Naive thymus-derived CD8-positive, alpha-beta T cell (primary cell): ENCODE data around the gene CAPN11. TPM values are rescaled to one million over a fixed set of nuclear protein-coding genes. Genes with fewer than 3 reads are reported as not detected.
"Not testable (repeated sequence)": the region's sequence is repeated elsewhere in the genome, so short reads cannot be mapped to it uniquely, and the experiment has no call there.

ENCODE experiments used
- ATAC-seq, 2 donors: fragments of 150-1000 bp; cut with Tn5 transposase in 1 of 2; sonication (Bioruptor Pico), chemical (Tn5 transposase) in 1 of 2; 1 replicate in 1 of 2; 2 replicates in 1 of 2; pipeline ENCODE4 v1.10.0; 2021; ENCODE audit warnings: mild to moderate bottlenecking in 2 of 2, moderate library complexity in 2 of 2
- POLR2A ChIA-PET: fragments of 350-600 bp; sonication (Branson Sonifier 250); formaldehyde crosslinking; loops from one replicate; lab custom pipeline; 2021; ENCODE audit warnings: antibody characterized with exemption; lab: Charles Lee
- DNase-seq, 10 donors: peaks; one replicate each; pipeline versions ENCODE4 v3.0.0 to v3.0.0-alpha.2; 2020 to 2022
- H3K27ac Mint-ChIP-seq, 10 donors: one replicate each; pipeline ENCODE4 v1.8.0; 2020 to 2022; ENCODE audit warnings: mild to moderate bottlenecking in 10 of 10, mixed read lengths in 10 of 10, moderate library complexity in 4 of 10, inconsistent platforms in 1 of 10
- H3K27me3 Mint-ChIP-seq, 5 donors: one replicate each; pipeline ENCODE4 v1.8.0; 2021 to 2022; ENCODE audit warnings: mixed read lengths in 5 of 5
- H3K36me3 Mint-ChIP-seq, 3 donors: one replicate each; pipeline ENCODE4 v1.8.0; 2020 to 2022; ENCODE audit warnings: mixed read lengths in 3 of 3, mild to moderate bottlenecking in 2 of 3, inconsistent platforms in 1 of 3
- H3K4me1 Mint-ChIP-seq, 4 donors: one replicate each; pipeline ENCODE4 v1.8.0; 2021 to 2022; ENCODE audit warnings: mixed read lengths in 4 of 4
- H3K4me3 Mint-ChIP-seq, 10 donors: one replicate each; pipeline ENCODE4 v1.8.0; 2020 to 2022; ENCODE audit warnings: mild to moderate bottlenecking in 10 of 10, mixed read lengths in 10 of 10, moderate library complexity in 6 of 10, inconsistent platforms in 1 of 10
- H3K9me3 Mint-ChIP-seq, 9 donors: one replicate each; pipeline ENCODE4 v1.8.0; 2020 to 2022; ENCODE audit warnings: mixed read lengths in 9 of 9, mild to moderate bottlenecking in 3 of 9, inconsistent platforms in 1 of 9, moderate library complexity in 1 of 9
- polyA plus RNA-seq, 3 donors: library from polyadenylated mRNA; unstranded; fragments of 300-500 nt; fragmentation: Illumina TruSeq; gene quantifications; one replicate each; pipeline ENCODE4 v1.2.3, GENCODE V29; 2021
- total RNA-seq, 8 experiments: library from RNA in 2 of 8; stranded (reverse) in 2 of 8; gene quantifications; one replicate each; pipeline ENCODE4 v1.2.3 and lab custom pipeline; 2021 to 2026

CAPN11 gene
- total and polyA plus RNA-seq, 5 experiments from 2014 or later = not detected

DNA sequence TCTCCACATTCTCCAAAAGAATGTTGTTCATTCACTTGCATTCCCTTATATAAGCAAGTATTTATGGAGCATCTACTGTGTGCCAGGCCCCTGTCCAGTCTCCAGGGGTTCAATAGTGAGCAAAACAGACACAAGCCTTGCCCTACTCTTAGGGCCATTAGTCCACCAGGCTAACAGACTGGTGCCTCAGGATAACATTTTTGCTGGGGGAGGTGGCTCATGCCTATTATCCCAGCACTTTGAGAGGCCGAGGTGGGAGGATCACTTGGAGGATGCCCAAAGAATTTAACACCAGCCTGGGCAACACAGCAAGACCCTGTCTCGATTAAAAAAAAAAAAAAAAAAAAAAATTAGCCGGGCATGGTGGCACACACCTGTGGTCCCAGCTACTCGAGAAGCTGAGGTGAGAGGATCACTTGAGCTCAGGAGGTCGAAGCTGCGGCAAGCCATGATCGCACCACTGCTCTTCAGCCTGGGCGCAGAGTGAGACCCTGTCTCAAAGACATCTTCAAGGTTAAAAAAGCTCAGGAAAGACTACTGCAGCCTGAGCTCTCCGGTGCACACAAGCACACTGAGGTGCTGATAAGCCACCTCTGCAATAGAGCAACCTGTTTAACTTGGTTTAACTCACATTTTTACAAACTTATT lies 19.9 kb downstream of the CAPN11 start:
- Mint-ChIP-seq H3K4me3 (no peak overlapping the region), H3K27me3 (peaks cover 0 to 2% (median 0%) of the 10 kb centered on the region in 5 donors), H3K27ac (peak overlapping the region in 5 of 10 donors; percentile 37 to 63 (median 43)), H3K36me3 (no peaks in the 10 kb centered on the region), H3K9me3 (no peaks in the 10 kb centered on the region), H3K4me1 (peaks cover 4 to 19% (median 15%) of the 10 kb centered on the region in 4 donors)
- ATAC-seq (no peak), DNase-seq (peak in 1 of 10 donors; percentile 15)
- POLR2A ChIA-PET = no interaction called here

DNA sequence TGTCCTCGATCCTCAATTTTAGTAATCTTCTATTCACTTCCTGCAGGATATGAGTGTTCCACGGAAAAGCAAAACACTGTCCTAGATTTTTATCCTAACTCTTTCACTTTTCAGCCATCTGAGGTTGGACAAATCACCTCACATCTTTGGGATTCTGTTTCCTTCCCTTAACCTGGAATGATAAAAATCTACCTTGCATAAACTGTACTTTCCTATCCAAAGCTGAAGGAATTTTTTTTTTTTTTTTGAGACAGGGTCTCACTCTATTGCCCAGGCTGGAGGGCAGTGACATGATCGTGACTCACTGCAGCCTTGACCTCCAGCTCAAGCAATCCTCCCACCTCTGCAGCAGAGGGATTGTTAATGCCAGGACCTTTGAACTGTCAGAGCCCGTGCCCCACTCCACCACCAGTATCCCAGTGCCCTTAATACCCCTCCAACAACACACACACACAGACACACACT lies 20.5 kb downstream of the CAPN11 start:
- H3K27me3 Mint-ChIP-seq = peaks cover 0 to 2% (median 0%) of the 10 kb centered on the region in 5 donors
- H3K27ac Mint-ChIP-seq = peak overlapping the region in 2 of 10 donors; percentile 64 to 81
- no peak for DNase-seq
- POLR2A ChIA-PET = no interaction called here
- peaks cover 4 to 19% (median 15%) of the 10 kb centered on the region in 4 donors for H3K4me1 Mint-ChIP-seq
- no peak overlapping the region for H3K4me3 Mint-ChIP-seq
- H3K36me3 Mint-ChIP-seq = no peaks in the 10 kb centered on the region
- H3K9me3 Mint-ChIP-seq = no peaks in the 10 kb centered on the region
- ATAC-seq = no peak

DNA sequence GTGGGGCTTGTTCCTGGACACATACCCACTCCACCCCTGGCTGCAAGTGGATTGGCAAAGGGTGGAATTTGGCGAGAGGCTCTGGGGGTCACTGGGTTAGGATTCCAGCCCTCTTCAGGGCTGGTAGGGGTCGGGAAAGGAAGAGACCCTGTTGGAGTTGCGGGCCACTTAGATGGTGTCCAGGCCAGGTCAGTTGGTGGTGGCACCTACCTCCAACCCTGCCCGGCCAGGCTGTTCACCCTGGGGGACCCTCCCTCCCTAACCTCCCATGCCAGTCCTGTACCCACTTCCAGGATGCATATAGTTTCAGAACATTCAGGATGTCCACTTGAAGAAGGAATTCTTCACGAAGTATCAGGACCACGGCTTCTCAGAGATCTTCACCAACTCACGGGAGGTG lies 21.0 kb downstream of the CAPN11 start:
- peak overlapping the region in 2 of 10 donors; percentile 64 to 81 for H3K27ac Mint-ChIP-seq
- H3K27me3 Mint-ChIP-seq = peaks cover 0 to 2% (median 0%) of the 10 kb centered on the region in 5 donors
- POLR2A ChIA-PET = interaction anchor here (1.0 kb wide), 1 partner anchor 68 kb away, joined by 5 read pairs; the partner anchor contains the start of gene HSP90AB1
- H3K4me1 Mint-ChIP-seq = peaks cover 4 to 19% (median 15%) of the 10 kb centered on the region in 4 donors
- H3K36me3 Mint-ChIP-seq = no peaks in the 10 kb centered on the region
- DNase-seq = peak in 1 of 10 donors; percentile 50
- ATAC-seq = no peak
- H3K4me3 Mint-ChIP-seq = no peak overlapping the region
- H3K9me3 Mint-ChIP-seq = no peaks in the 10 kb centered on the region

DNA sequence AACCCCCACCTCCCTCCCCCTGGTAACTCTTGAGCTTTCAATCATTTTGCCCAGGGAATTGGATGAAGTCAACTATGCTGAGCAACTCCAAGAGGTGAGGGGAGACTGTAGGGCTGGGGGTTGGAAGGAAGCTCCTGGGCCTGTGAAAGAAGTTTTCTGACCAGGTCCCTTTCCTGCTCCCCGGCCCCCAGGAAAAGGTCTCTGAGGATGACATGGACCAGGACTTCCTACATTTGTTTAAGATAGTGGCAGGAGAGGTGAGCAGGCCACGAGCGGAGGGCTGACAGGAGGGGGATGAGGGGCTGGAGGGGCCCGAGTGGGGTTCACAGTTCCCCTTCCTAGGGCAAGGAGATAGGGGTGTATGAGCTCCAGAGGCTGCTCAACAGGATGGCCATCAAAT lies 21.8 kb downstream of the CAPN11 start:
- no peaks in the 10 kb centered on the region for H3K9me3 Mint-ChIP-seq
- H3K36me3 Mint-ChIP-seq = no peaks in the 10 kb centered on the region
- H3K27me3 Mint-ChIP-seq = peaks cover 0 to 2% (median 0%) of the 10 kb centered on the region in 5 donors
- no peak overlapping the region for H3K4me3 Mint-ChIP-seq
- no peak overlapping the region for H3K27ac Mint-ChIP-seq
- POLR2A ChIA-PET = interaction anchor here (1.0 kb wide), 1 partner anchor 67 kb away, joined by 5 read pairs; the partner anchor contains the start of gene HSP90AB1
- no peak for ATAC-seq
- peaks cover 6 to 20% (median 18%) of the 10 kb centered on the region in 4 donors for H3K4me1 Mint-ChIP-seq
- peak in 1 of 10 donors; percentile 50 for DNase-seq

DNA sequence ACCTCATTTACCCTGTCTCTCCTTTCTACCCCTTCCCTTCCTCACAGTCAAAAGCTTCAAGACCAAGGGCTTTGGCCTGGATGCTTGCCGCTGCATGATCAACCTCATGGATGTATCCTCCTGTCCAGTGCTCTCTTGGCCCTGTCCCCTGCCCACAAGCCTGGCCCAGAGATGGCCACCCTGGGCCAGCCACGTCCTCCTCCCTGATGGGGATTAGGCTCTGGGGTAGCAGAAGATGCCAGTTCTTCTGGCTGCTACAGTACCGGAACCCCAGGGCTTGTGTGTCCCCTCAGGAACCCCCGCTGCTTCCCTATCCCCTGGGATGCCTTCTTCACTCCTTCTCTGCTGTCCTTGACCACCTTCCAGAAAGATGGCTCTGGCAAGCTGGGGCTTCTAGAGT lies 22.3 kb downstream of the CAPN11 start:
- Mint-ChIP-seq H3K27ac (no peak overlapping the region), H3K4me1 (peaks cover 9 to 25% (median 20%) of the 10 kb centered on the region in 4 donors), H3K9me3 (no peaks in the 10 kb centered on the region), H3K4me3 (no peak overlapping the region), H3K27me3 (peaks cover 0 to 1% (median 0%) of the 10 kb centered on the region in 5 donors), H3K36me3 (no peaks in the 10 kb centered on the region)
- DNase-seq (peak in 1 of 10 donors; percentile 27), ATAC-seq (no peak)
- POLR2A ChIA-PET = interaction anchor here (1.0 kb wide), 1 partner anchor 66 kb away, joined by 5 read pairs; the partner anchor contains the start of gene HSP90AB1

DNA sequence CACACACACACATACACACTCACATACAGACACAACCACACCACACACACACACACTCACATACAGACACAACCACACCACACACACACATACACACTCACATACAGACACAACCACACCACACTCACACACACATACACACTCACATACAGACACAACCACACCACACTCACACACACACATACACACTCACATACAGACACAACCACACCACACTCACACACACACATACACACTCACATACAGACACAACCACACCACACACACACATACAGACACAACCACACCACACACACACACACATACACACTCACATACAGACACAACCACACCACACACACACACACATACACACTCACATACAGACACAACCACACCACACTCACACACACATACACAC lies 23.2 kb downstream of the CAPN11 start:
- POLR2A ChIA-PET, DNase-seq, ATAC-seq, H3K9me3 Mint-ChIP-seq, H3K27ac Mint-ChIP-seq, H3K36me3 Mint-ChIP-seq, H3K27me3 Mint-ChIP-seq, H3K4me3 Mint-ChIP-seq: not testable (repeated sequence)
- peaks cover 11 to 24% (median 19%) of the 10 kb centered on the region in 4 donors for H3K4me1 Mint-ChIP-seq

DNA sequence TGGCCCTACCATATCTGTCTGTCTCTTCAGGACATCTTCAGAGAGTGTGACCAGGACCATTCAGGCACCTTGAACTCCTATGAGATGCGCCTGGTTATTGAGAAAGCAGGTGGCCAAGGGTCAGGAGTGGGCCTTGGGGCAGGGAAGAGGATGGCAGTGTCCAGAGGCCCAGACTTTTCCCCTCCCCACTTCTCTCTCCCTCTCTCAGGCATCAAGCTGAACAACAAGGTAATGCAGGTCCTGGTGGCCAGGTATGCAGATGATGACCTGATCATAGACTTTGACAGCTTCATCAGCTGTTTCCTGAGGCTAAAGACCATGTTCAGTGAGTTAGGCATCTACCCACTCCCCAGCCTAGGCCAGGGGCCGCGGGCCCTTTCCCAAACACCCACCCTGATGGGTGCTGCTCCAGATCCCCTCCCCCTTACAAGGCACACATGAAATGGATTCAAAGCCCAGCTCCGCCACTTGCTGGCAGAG lies 24.3 kb downstream of the CAPN11 start:
- POLR2A ChIA-PET = no interaction called here
- no peak for ATAC-seq
- no peak for DNase-seq
- Mint-ChIP-seq H3K36me3 (no peaks in the 10 kb centered on the region), H3K9me3 (no peaks in the 10 kb centered on the region), H3K27ac (peak overlapping the region in 1 of 10 donors; percentile 4), H3K27me3 (no peaks in the 10 kb centered on the region), H3K4me1 (peaks cover 8 to 16% (median 12%) of the 10 kb centered on the region in 4 donors), H3K4me3 (no peak overlapping the region)

DNA sequence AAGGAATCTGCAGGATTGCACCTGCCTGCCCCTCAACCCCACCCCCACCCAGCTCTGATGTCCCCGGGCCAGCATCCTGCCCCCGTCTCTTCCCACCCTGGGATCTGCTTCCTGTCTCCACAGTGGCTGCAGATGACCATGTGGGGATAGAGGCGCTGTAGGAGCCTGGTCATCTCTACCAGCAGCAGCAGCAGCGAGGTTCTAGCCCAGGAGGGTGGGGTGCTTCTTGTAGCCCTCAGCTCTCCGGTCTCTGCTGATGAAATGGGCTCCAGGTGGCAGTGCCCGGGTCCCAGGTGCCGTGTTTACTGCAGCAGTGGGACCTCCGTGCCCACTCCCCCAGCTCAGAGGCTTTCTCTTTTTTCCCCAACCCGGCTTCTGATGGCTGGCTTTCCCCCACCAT lies 25.2 kb downstream of the CAPN11 start:
- POLR2A ChIA-PET = no interaction called here
- Mint-ChIP-seq H3K27me3 (peaks cover 0 to 1% (median 0%) of the 10 kb centered on the region in 5 donors), H3K27ac (no peak overlapping the region), H3K36me3 (no peaks in the 10 kb centered on the region), H3K9me3 (no peaks in the 10 kb centered on the region), H3K4me1 (peaks cover 8 to 16% (median 12%) of the 10 kb centered on the region in 4 donors), H3K4me3 (no peak overlapping the region)
- DNase-seq = no peak
- ATAC-seq = no peak

DNA sequence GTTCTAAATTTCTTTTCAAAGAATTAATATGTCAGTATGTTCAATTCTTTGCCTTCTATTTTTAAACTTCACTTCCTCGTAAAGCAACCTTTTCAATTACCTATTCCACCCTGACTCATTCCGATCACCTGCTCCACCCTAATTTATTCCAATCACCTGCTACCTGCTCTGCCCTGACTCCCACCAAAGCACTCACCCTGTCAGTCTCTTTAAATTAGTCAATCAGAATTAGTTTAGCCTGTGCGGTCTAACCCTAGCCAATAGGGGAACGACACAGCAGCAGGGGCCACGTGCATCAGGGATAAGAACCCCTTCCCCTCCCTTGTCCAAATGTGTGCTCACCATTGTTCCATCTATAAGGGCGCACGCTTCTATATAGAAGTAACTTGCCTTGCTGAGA lies 26.7 kb downstream of the CAPN11 start:
- H3K27me3 Mint-ChIP-seq, DNase-seq, H3K36me3 Mint-ChIP-seq, ATAC-seq, H3K4me3 Mint-ChIP-seq, H3K9me3 Mint-ChIP-seq: not testable (repeated sequence)
- Mint-ChIP-seq H3K27ac (peak overlapping the region in 5 of 10 donors; percentile 4 to 88 (median 43)), H3K4me1 (peaks cover 8 to 16% (median 12%) of the 10 kb centered on the region in 4 donors)
- POLR2A ChIA-PET = interaction anchor here (0.6 to 1.4 kb wide), 3 partner anchors 52 to 1255 kb away, joined by 3 to 6 read pairs (median 3); partner anchors contain the start of gene HSP90AB1

DNA sequence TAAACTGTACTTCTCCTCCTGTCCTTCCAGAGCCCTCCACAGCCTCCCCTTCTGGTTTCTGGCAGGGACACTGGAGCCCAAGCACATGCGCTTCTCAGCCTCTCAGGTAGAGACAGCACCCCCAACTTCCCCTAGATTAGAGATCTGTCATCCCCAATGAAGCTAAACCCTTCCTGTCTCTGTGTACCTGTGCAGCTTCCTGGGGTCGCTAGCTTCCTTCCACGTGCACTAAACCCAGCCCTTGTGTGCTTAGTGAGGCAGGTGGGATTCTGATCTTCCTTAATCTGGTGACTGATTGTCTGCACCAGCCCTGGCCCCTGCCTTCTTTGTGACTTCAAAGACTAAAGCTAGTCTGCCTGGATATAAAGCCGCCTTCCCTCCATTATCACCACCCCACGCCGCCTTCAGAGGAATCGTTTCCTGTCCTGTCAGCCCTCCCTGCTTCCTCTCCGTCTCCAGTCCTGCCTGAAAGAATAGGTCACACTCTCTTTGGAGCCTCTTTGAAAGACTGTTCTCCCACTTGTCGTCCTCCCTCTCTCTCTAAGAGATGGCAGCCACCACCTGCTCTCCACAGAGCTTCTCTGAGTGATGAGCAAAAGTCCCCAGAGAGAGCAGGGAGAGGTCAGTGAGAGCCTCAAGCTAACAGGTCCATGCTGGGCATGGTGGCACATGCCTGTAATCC lies 27.5 kb downstream of the CAPN11 start:
- H3K27me3 Mint-ChIP-seq = peaks cover 0 to 1% (median 0%) of the 10 kb centered on the region in 5 donors
- peak in 5 of 10 donors; percentile 28 to 65 (median 39) for DNase-seq
- peaks cover 8 to 16% (median 12%) of the 10 kb centered on the region in 4 donors for H3K4me1 Mint-ChIP-seq
- H3K9me3 Mint-ChIP-seq = no peaks in the 10 kb centered on the region
- peak; percentile 88 to 95 for ATAC-seq
- peak overlapping the region; percentile 27 to 77 (median 60) for H3K4me3 Mint-ChIP-seq
- no peaks in the 10 kb centered on the region for H3K36me3 Mint-ChIP-seq
- POLR2A ChIA-PET = interaction anchor here (0.8 to 1.4 kb wide), 3 partner anchors 52 to 61 kb away, joined by 3 to 6 read pairs (median 3); partner anchors contain the start of gene HSP90AB1
- peak overlapping the region; percentile 58 to 89 (median 82) for H3K27ac Mint-ChIP-seq

DNA sequence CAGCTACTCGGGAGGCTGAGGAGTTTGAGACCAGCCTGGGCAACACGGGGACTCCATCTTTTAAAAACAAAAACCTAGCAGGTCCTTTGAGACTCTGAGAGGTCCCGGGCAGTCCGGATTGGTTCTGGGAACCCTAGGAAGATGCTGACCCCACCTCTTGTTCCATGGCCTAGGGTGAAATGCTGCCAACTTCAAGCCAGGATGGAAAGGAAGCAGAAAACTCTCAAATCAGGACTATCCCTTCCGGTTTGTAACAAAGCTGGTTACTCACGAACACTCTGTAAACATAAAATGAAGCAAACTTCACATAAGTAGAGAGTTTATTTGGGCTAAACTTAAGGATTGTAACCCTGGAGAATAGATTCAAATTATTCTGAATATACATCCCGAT lies 28.0 kb downstream of the CAPN11 start:
- H3K27me3 Mint-ChIP-seq = peaks cover 0 to 1% (median 0%) of the 10 kb centered on the region in 5 donors
- no peaks in the 10 kb centered on the region for H3K9me3 Mint-ChIP-seq
- no peaks in the 10 kb centered on the region for H3K36me3 Mint-ChIP-seq
- POLR2A ChIA-PET = interaction anchor here (0.8 to 1.4 kb wide), 2 partner anchors 59 to 61 kb away, joined by 3 to 6 read pairs; partner anchors contain the start of gene HSP90AB1
- H3K4me3 Mint-ChIP-seq = peak overlapping the region in 2 of 10 donors; percentile 57 to 70
- ATAC-seq (no peak), DNase-seq (no peak)
- peaks cover 8 to 16% (median 12%) of the 10 kb centered on the region in 4 donors for H3K4me1 Mint-ChIP-seq
- peak overlapping the region in 6 of 10 donors; percentile 19 to 89 (median 71) for H3K27ac Mint-ChIP-seq

DNA sequence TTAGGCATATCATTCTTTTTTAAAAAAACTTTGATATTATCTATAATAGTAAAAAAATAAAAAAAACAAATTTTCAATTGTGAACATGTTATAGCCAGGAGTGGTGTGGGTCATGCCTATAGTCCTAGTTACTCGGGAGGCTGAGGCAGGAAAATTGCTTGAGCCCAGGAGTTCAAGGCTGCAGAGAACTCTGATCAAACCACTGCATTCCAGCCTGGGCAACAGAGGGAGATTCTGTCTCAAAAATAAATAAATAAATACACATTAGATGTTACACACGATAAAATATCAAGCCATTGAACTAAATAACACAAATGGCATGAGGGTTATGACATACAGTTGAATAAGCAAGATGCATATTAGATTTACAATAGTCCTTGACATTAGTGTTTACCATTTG lies 30.2 kb downstream of the CAPN11 start:
- POLR2A ChIA-PET = no interaction called here
- Mint-ChIP-seq H3K27me3 (peaks cover 1 to 9% (median 4%) of the 10 kb centered on the region in 5 donors), H3K36me3 (no peaks in the 10 kb centered on the region), H3K9me3 (peaks cover 0 to 2% (median 0%) of the 10 kb centered on the region in 9 donors), H3K4me3 (no peak overlapping the region), H3K4me1 (peaks cover 11 to 22% (median 14%) of the 10 kb centered on the region in 4 donors), H3K27ac (no peak overlapping the region)
- DNase-seq (no peak), ATAC-seq (no peak)
